Esophagus squamous epithelium (tissue), 5 donors: ENCODE measurements around the gene NAA11. TPM values are rescaled to one million over a fixed set of nuclear protein-coding genes. Genes with fewer than 3 reads are reported as not detected.

Experiments
- DNase-seq: peaks from one replicate; lab custom pipeline; 2025; lab: John Stamatoyannopoulos, UW
- H3K27ac ChIP-seq, 4 donors: fragments of 200-600 bp; sonication (generic); one replicate each; pipeline ENCODE4 v1.5.1; 2016 to 2019; ENCODE audit warnings: mild to moderate bottlenecking in 1 of 4
- H3K27me3 ChIP-seq, 4 donors: fragments of 200-600 bp; sonication (generic); 1 replicate in 3 of 4; 2 replicates in 1 of 4; pipeline versions ENCODE4 v1.5.1 to v1.6.0; 2017 to 2021; ENCODE audit warnings: antibody characterized with exemption in 1 of 4
- H3K36me3 ChIP-seq, 3 donors: fragments of 200-600 bp; sonication (generic); one replicate each; pipeline ENCODE4 v1.5.1; 2016 to 2019
- H3K4me1 ChIP-seq, 3 donors: fragments of 200-600 bp; sonication (generic); one replicate each; pipeline ENCODE4 v1.5.1; 2017 to 2019
- H3K4me3 ChIP-seq, 4 donors: fragments of 200-600 bp; sonication (generic); 1 replicate in 3 of 4; 2 replicates in 1 of 4; pipeline ENCODE4 v1.5.1; 2016 to 2019; ENCODE audit warnings: mild to moderate bottlenecking in 2 of 4, moderate library complexity in 1 of 4
- H3K9me3 ChIP-seq, 3 donors: fragments of 200-600 bp; sonication (generic); one replicate each; pipeline ENCODE4 v1.5.1; 2016 to 2019
- CTCF ChIP-seq, 6 experiments: fragments of 450-650 bp in 4 of 6; fragments of 200-600 bp in 2 of 6; sonication (generic) in 2 of 6; IDR thresholded peaks; one replicate each; pipeline ENCODE4 v1.5.1; 2016 to 2019; ENCODE audit warnings: antibody characterized with exemption in 6 of 6, mild to moderate bottlenecking in 4 of 6, moderate library complexity in 4 of 6
- POLR2A ChIP-seq, 4 donors: fragments of 450-650 bp; IDR thresholded peaks; one replicate each; pipeline ENCODE4 v1.6.1; 2017; ENCODE audit warnings: antibody characterized with exemption in 4 of 4, mild to moderate bottlenecking in 4 of 4, moderate library complexity in 3 of 4
- WGBS, 2 donors: methylation state at CpG; one replicate each; pipeline ENCODE4 v1.1.5; 2018; 5-methylcytosine and 5-hydroxymethylcytosine counted together
- intact Hi-C: fragments of 100-400 bp; cut with DNase I; formaldehyde crosslinking; loops from one replicate; pipeline ENCODE4 v1.15.0; 2022
- total RNA-seq, 4 donors: library from RNA; depleted of rRNA; stranded (reverse); fragments of >200 nt; gene quantifications; one replicate each; pipeline ENCODE4 v1.1.0, GENCODE V29; 2016
- donor health status: DM: yes; HTN: yes; CAD: no.

NAA11 gene
- total RNA-seq, 4 donors from 2014 or later: not detected

GRCh38 chr4:79362626-79363025, 36.8 kb upstream of the NAA11 start:
- Histone ChIP-seq H3K4me1 (no peaks in the 10 kb centered on the region), H3K4me3 (no peak overlapping the region), H3K27ac (no peak overlapping the region), H3K27me3 (no peaks in the 10 kb centered on the region), H3K9me3 (no peaks in the 10 kb centered on the region), H3K36me3 (no peaks in the 10 kb centered on the region)
- intact Hi-C loops: no loop called here
- WGBS, 2 donors: 46 to 49% methylated on average over 4 of the region's 4 CpGs
- DNase-seq: no peak
- TF ChIP-seq POLR2A (IDR thresholded peaks at IDR 0.05) (no peak), CTCF (IDR thresholded peaks at IDR 0.05) (no peak)

- Histone ChIP-seq H3K4me1 (no peaks in the 10 kb centered on the region), H3K27me3 (no peaks in the 10 kb centered on the region), H3K36me3 (no peaks in the 10 kb centered on the region), H3K9me3 (no peaks in the 10 kb centered on the region), H3K4me3 (no peak overlapping the region), H3K27ac (no peak overlapping the region)
- no peak for DNase-seq
- TF ChIP-seq CTCF (IDR thresholded peaks at IDR 0.05) (no peak), POLR2A (IDR thresholded peaks at IDR 0.05) (no peak)
- intact Hi-C loops: no loop called here
Observed at GRCh38 chr4:79360006-79360405, 34.1 kb upstream of the NAA11 start.

- no peak for TF ChIP-seq POLR2A (IDR thresholded peaks at IDR 0.05)
- TF ChIP-seq CTCF (IDR thresholded peaks at IDR 0.05): no peak
- no peak for DNase-seq
- no peak overlapping the region for H3K27ac ChIP-seq
- intact Hi-C loops: no loop called here
- no peaks in the 10 kb centered on the region for H3K36me3 ChIP-seq
- no peaks in the 10 kb centered on the region for H3K27me3 ChIP-seq
- 58 to 65% methylated on average over 1 of the region's 1 CpG for WGBS, 2 donors
- no peak overlapping the region for H3K4me3 ChIP-seq
- no peaks in the 10 kb centered on the region for H3K4me1 ChIP-seq
- H3K9me3 ChIP-seq: no peaks in the 10 kb centered on the region
Observed at GRCh38 chr4:79358438-79358837, 32.6 kb upstream of the NAA11 start.

GRCh38 chr4:79357365-79357764, 31.5 kb upstream of the NAA11 start:
- intact Hi-C loops: no loop called here
- no peaks in the 10 kb centered on the region for H3K27me3 ChIP-seq
- no peaks in the 10 kb centered on the region for H3K36me3 ChIP-seq
- no peaks in the 10 kb centered on the region for H3K4me1 ChIP-seq
- no peak for DNase-seq
- TF ChIP-seq POLR2A (IDR thresholded peaks at IDR 0.05): no peak
- no peak for TF ChIP-seq CTCF (IDR thresholded peaks at IDR 0.05)
- H3K9me3 ChIP-seq: no peaks in the 10 kb centered on the region
- H3K27ac ChIP-seq: no peak overlapping the region
- 72 to 80% methylated on average over 8 of the region's 8 CpGs for WGBS, 2 donors
- H3K4me3 ChIP-seq: no peak overlapping the region

- H3K36me3 ChIP-seq: no peaks in the 10 kb centered on the region
- no peak for DNase-seq
- TF ChIP-seq CTCF (IDR thresholded peaks at IDR 0.05) (no peak), POLR2A (IDR thresholded peaks at IDR 0.05) (no peak)
- no peaks in the 10 kb centered on the region for H3K4me1 ChIP-seq
- 59 to 82% methylated on average over 1 of the region's 1 CpG for WGBS, 2 donors
- no peaks in the 10 kb centered on the region for H3K27me3 ChIP-seq
- H3K9me3 ChIP-seq: no peaks in the 10 kb centered on the region
- intact Hi-C loops: no loop called here
- H3K4me3 ChIP-seq: no peak overlapping the region
- no peak overlapping the region for H3K27ac ChIP-seq
Observed at GRCh38 chr4:79353075-79353474, 27.2 kb upstream of the NAA11 start.
